DOHH2 (cell line): Measurements from ENCODE around the gene C1orf105.

Source experiments
- H3F3A ChIP-seq: fragments of 200-600 bp; sonication (generic), shearing (Covaris generic); 2 replicates; pipeline ENCODE4 v1.6.0; 2016; ENCODE audit warnings: antibody characterized with exemption, mild to moderate bottlenecking; ENCODE audit not compliant: control insufficient read depth, insufficient read depth
- H3K27ac ChIP-seq: fragments of 200-600 bp; sonication (generic); 2 replicates; pipeline ENCODE4 v1.5.1; 2014; ENCODE audit warnings: low read depth, mild to moderate bottlenecking, low read length, moderate library complexity
- H3K27me3 ChIP-seq: fragments of 200-600 bp; sonication (generic); 2 replicates; pipeline ENCODE4 v1.6.1; 2014; ENCODE audit warnings: mild to moderate bottlenecking, low read length, mixed read lengths; ENCODE audit not compliant: control insufficient read depth
- H3K36me3 ChIP-seq: fragments of 200-600 bp; sonication (generic); 2 replicates; pipeline ENCODE4 v1.6.1; 2014; ENCODE audit warnings: mild to moderate bottlenecking, low read length, moderate library complexity, mixed read lengths; ENCODE audit not compliant: control insufficient read depth
- H3K4me1 ChIP-seq: fragments of 200-600 bp; sonication (generic); 2 replicates; pipeline ENCODE4 v1.6.1; 2014; ENCODE audit warnings: mild to moderate bottlenecking, low read length, mixed read lengths; ENCODE audit not compliant: control insufficient read depth
- H3K4me2 ChIP-seq: fragments of 200-600 bp; sonication (generic); 2 replicates; pipeline ENCODE4 v1.6.0; 2014; ENCODE audit warnings: mild to moderate bottlenecking, low read length, moderate library complexity
- H3K4me3 ChIP-seq: fragments of 200-600 bp; sonication (generic); 2 replicates; pipeline ENCODE4 v1.5.1; 2014; ENCODE audit warnings: mild to moderate bottlenecking, low read length, mixed read lengths
- H3K79me2 ChIP-seq: fragments of 200-600 bp; sonication (generic); 2 replicates; pipeline ENCODE4 v1.6.1; 2014; ENCODE audit warnings: mild to moderate bottlenecking, low read length, mixed read lengths; ENCODE audit not compliant: control insufficient read depth
- H3K9me2 ChIP-seq: fragments of 200-600 bp; sonication (generic); replicated peaks from 2 replicates; pipeline ENCODE4 v1.6.1; 2014; ENCODE audit warnings: mild to moderate bottlenecking, low read length, mixed read lengths; ENCODE audit not compliant: control insufficient read depth
- H3K9me3 ChIP-seq: fragments of 200-600 bp; sonication (generic); 2 replicates; pipeline ENCODE4 v1.6.1; 2014; ENCODE audit warnings: antibody characterized with exemption, low read length, mixed read lengths; ENCODE audit not compliant: control insufficient read depth, insufficient read depth
- H4K20me1 ChIP-seq: fragments of 200-600 bp; sonication (generic); 2 replicates; pipeline ENCODE4 v1.6.0; 2014; ENCODE audit warnings: low read depth, mild to moderate bottlenecking, antibody characterized with exemption, low read length, moderate library complexity; ENCODE audit not compliant: control insufficient read depth, insufficient read depth
- EZH2phosphoT487 ChIP-seq: fragments of 200-600 bp; sonication (generic); IDR thresholded peaks from 2 replicates; pipeline ENCODE4 v1.6.1; 2017; ENCODE audit warnings: borderline replicate concordance, mild to moderate bottlenecking, antibody characterized with exemption, low read length, moderate library complexity, mixed read lengths
- TF ChIP-seq, protein P1 (sequence below): fragments of 200-600 bp; sonication (generic); IDR thresholded peaks from one replicate; pipeline ENCODE4 v1.5.1; 2014; ENCODE audit warnings: antibody characterized with exemption, mild to moderate bottlenecking, low read depth, low read length; ENCODE audit not compliant: poor library complexity, severe bottlenecking

C1orf105 gene

DNA sequence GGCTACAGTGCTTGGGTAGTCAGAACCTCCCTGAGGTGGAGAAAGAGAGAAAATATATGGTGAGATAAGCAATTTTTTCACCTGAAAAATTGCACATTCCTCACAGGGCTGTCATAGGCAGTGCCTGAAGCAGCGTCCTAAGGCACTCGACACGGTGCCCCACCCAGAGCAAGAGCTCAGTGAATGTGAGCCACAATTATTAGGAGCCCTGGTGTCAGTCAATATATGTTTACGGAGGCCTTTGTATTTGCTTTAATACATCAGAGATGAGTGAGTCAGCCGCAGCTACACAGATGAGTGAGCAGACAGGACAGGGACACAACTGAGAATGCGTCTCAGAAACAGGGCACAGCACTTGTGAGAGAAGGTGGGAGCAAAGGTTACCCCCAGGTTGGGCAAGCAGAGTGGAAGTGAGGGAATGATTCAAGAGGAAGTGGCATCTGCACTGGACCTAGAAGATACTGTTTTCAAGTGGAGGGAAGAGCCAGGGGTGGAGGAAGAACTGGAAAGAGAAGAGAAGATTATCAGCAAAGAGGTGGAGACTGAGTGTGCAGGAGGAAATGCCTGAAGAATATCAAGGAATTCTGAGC is 28.6 kb downstream of the C1orf105 start:
- Histone ChIP-seq H3K79me2 (no peaks in the 10 kb centered on the region), H4K20me1 (no peaks in the 10 kb centered on the region), H3K4me1 (peaks cover 10% of the 10 kb centered on the region), H3K4me3 (no peak overlapping the region), H3K9me3 (no peaks in the 10 kb centered on the region), H3K9me2 (no peaks in the 10 kb centered on the region), H3K4me2 (no peak overlapping the region), H3K27ac (no peak overlapping the region), H3K36me3 (no peaks in the 10 kb centered on the region), H3K27me3 (no peaks in the 10 kb centered on the region), H3F3A (no peaks in the 10 kb centered on the region)
- TF ChIP-seq, protein P1, sequence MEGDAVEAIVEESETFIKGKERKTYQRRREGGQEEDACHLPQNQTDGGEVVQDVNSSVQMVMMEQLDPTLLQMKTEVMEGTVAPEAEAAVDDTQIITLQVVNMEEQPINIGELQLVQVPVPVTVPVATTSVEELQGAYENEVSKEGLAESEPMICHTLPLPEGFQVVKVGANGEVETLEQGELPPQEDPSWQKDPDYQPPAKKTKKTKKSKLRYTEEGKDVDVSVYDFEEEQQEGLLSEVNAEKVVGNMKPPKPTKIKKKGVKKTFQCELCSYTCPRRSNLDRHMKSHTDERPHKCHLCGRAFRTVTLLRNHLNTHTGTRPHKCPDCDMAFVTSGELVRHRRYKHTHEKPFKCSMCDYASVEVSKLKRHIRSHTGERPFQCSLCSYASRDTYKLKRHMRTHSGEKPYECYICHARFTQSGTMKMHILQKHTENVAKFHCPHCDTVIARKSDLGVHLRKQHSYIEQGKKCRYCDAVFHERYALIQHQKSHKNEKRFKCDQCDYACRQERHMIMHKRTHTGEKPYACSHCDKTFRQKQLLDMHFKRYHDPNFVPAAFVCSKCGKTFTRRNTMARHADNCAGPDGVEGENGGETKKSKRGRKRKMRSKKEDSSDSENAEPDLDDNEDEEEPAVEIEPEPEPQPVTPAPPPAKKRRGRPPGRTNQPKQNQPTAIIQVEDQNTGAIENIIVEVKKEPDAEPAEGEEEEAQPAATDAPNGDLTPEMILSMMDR: no peak
- no peak for TF ChIP-seq EZH2phosphoT487

DNA sequence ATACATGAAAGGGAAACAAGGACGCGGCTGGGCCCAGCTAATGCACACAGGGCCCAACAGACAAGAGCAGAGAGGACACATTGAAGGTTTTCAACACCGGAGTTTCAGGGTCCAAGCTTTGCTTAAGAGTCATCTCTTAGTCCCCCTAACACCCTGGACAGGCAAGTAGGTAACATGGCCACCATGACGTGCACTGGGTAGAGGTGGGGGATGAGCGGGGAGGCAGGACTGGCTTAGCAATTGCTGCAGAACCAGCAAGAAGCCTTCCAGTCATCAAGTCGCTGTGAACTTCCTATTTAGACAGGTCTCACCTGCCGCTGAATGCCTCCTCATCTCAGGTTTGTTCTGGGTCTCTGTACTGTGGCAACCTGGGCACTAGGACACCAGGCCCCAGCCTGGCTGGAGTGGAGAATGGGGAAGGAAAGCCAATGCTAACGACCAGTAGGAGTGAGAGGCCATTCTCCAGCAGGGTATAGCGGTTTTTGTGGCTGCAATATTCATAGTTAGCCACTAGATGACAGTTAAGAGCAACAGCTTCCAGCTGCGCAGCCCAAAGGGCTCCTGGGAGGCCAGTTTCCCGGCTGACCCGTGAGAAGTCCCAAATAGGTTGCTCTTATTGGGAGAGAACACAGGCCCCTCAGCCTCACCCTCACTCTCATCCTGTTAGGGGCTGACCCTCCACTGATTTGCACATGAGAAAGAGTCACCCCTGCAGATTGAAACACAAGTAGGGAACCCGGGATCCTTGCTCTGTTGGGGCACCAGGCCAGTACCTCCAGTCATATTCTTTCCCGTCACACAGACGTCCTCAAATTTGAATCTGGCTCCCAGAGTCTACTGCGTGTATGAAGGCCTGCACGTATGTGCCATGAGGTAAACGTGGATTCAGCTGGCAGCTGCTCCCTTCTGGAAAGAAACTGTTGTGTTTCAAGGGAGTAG is 29.4 kb downstream of the C1orf105 start:
- Histone ChIP-seq H3K27me3 (no peaks in the 10 kb centered on the region), H3F3A (no peaks in the 10 kb centered on the region), H3K36me3 (no peaks in the 10 kb centered on the region), H3K9me2 (no peaks in the 10 kb centered on the region), H4K20me1 (no peaks in the 10 kb centered on the region), H3K4me1 (peaks cover 6% of the 10 kb centered on the region; the same call in 1 of the 2 replicates), H3K4me2 (peak overlapping the region; percentile 12), H3K79me2 (no peaks in the 10 kb centered on the region), H3K9me3 (no peaks in the 10 kb centered on the region), H3K27ac (no peak overlapping the region), H3K4me3 (0 out of 2 replicates have a peak overlapping the region, but pooled peaks have one; percentile 0)
- TF ChIP-seq, protein P1: peak; percentile 80
- TF ChIP-seq EZH2phosphoT487: no peak

DNA sequence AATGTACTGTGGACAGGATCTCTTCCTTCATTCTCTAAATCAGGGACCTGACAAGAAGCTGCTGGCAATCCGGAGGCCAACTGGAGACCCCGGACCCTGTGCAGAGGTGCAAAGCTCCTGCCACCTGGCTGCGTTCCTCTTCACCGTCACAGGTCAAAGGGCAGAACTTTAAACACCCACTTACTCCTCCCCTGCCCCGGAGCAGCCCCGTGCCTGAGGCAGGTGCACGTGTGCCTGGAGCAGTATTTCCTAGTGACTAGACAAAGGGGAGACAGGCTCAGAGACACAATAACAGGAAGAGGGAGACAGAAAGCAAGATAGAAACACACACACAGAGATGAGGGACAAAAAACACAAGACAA is 30.0 kb downstream of the C1orf105 start:
- H3F3A ChIP-seq: no peaks in the 10 kb centered on the region
- no peak for TF ChIP-seq EZH2phosphoT487
- TF ChIP-seq, protein P1: no peak
- no peaks in the 10 kb centered on the region for H3K27me3 ChIP-seq
- H3K27ac ChIP-seq: no peak overlapping the region
- H3K4me3 ChIP-seq: 0 out of 2 replicates have a peak overlapping the region, but pooled peaks have one; percentile 0
- peaks cover 6% of the 10 kb centered on the region; the same call in 1 of the 2 replicates for H3K4me1 ChIP-seq
- H3K36me3 ChIP-seq: no peaks in the 10 kb centered on the region
- no peaks in the 10 kb centered on the region for H3K79me2 ChIP-seq
- no peak overlapping the region for H3K4me2 ChIP-seq
- no peaks in the 10 kb centered on the region for H3K9me3 ChIP-seq
- H3K9me2 ChIP-seq: no peaks in the 10 kb centered on the region
- H4K20me1 ChIP-seq: no peaks in the 10 kb centered on the region
